ENCODE results near the gene ST7. TPM values are rescaled to one million over a fixed set of nuclear protein-coding genes. Genes with fewer than 3 reads are reported as not detected.

ST7 gene
- polyA plus RNA-seq, 1 donor (not counting 4 experiments of a cell fraction or from before 2014, with no cell fraction given), result 16.9 TPM

- dilution Hi-C loops (cut with MboI; ENCODE audit: extremely low pct_ligation_motif_present, low sequenced_read_pairs), result no loop called here
- no peak overlapping the region for H3K4me2 ChIP-seq (ENCODE audit: control insufficient read depth, extremely low read depth, insufficient read depth, low read depth, low read length)
Measured at GRCh38 chr7:117143580-117143979, 190.3 kb downstream of the ST7 start.

GRCh38 chr7:117145333-117145732, 192.0 kb downstream of the ST7 start:
- Histone ChIP-seq H3K4me3 (ENCODE audit: control insufficient read depth in 2 of 3, extremely low read depth in 1 of 3, insufficient read depth in 2 of 3, low read depth in 1 of 3, low read length in 3 of 3) (no peak overlapping the region), H3K4me1 (ENCODE audit: control insufficient read depth, extremely low read depth, insufficient read depth, low read length) (peaks cover 5% of the 10 kb centered on the region), H3K27ac (ENCODE audit: control insufficient read depth, insufficient read depth, low read length) (no peak overlapping the region), H4K20me1 (ENCODE audit: control insufficient read depth, extremely low read depth, insufficient read depth, low read length) (no peaks in the 10 kb centered on the region), H3K4me2 (ENCODE audit: control insufficient read depth, extremely low read depth, insufficient read depth, low read depth, low read length) (no peak overlapping the region), H3K9me1 (ENCODE audit: control insufficient read depth, extremely low read depth, insufficient read depth, low read length) (no peaks in the 10 kb centered on the region), H3K36me3 (ENCODE audit: control insufficient read depth in 2 of 2, extremely low read depth in 1 of 2, insufficient read depth in 2 of 2, low read length in 2 of 2) (peaks cover 0 to under 1% of the 10 kb centered on the region in 2 experiments), H3K79me2 (ENCODE audit: control insufficient read depth, insufficient read depth, low read length) (no peaks in the 10 kb centered on the region), H2AFZ (ENCODE audit: control insufficient read depth, low read length) (no peak overlapping the region), H3K9me3 (ENCODE audit: control insufficient read depth, low read depth, low read length) (no peaks in the 10 kb centered on the region), H3K9ac (ENCODE audit: control insufficient read depth, extremely low read depth, insufficient read depth, low read length) (no peak overlapping the region), H3K27me3 (ENCODE audit: control insufficient read depth, extremely low read depth, insufficient read depth, low read length) (no peaks in the 10 kb centered on the region)
- FAIRE-seq, result no peak
- no peak for TF ChIP-seq EZH2 (IDR thresholded peaks at IDR 0.05; ENCODE audit: low read length)
- TF ChIP-seq CTCF (optimal IDR thresholded peaks at IDR 0.05 in 1 of 3, IDR thresholded peaks at IDR 0.05 in 1 of 3, conservative IDR thresholded peaks at IDR 0.05 in 1 of 3; ENCODE audit: extremely low read depth in 1 of 3, insufficient read depth in 2 of 3, low read length in 3 of 3), result no peak
- dilution Hi-C loops (cut with MboI; ENCODE audit: extremely low pct_ligation_motif_present, low sequenced_read_pairs), result no loop called here
- no peak for DNase-seq (ENCODE audit: low read depth, low spot score)

More at GRCh38 chr7:117143580-117143979, 190.3 kb downstream of the ST7 start:
- no peak overlapping the region for H3K27ac ChIP-seq (ENCODE audit: control insufficient read depth, insufficient read depth, low read length)
- H3K9ac ChIP-seq (ENCODE audit: control insufficient read depth, extremely low read depth, insufficient read depth, low read length), result no peak overlapping the region
- peak; percentile 17 for DNase-seq (ENCODE audit: low read depth, low spot score)
- no peaks in the 10 kb centered on the region for H3K27me3 ChIP-seq (ENCODE audit: control insufficient read depth, extremely low read depth, insufficient read depth, low read length)
- peaks cover 5% of the 10 kb centered on the region for H3K4me1 ChIP-seq (ENCODE audit: control insufficient read depth, extremely low read depth, insufficient read depth, low read length)
- no peak for TF ChIP-seq EZH2 (IDR thresholded peaks at IDR 0.05; ENCODE audit: low read length)
- no peak for TF ChIP-seq CTCF (optimal IDR thresholded peaks at IDR 0.05 in 1 of 3, IDR thresholded peaks at IDR 0.05 in 1 of 3, conservative IDR thresholded peaks at IDR 0.05 in 1 of 3; ENCODE audit: extremely low read depth in 1 of 3, insufficient read depth in 2 of 3, low read length in 3 of 3)
- no peak for FAIRE-seq
- no peaks in the 10 kb centered on the region for H4K20me1 ChIP-seq (ENCODE audit: control insufficient read depth, extremely low read depth, insufficient read depth, low read length)
- H2AFZ ChIP-seq (ENCODE audit: control insufficient read depth, low read length), result no peak overlapping the region
- H3K36me3 ChIP-seq (ENCODE audit: control insufficient read depth in 2 of 2, extremely low read depth in 1 of 2, insufficient read depth in 2 of 2, low read length in 2 of 2), result peaks cover 0 to 4% of the 10 kb centered on the region in 2 experiments
- H3K79me2 ChIP-seq (ENCODE audit: control insufficient read depth, insufficient read depth, low read length), result no peaks in the 10 kb centered on the region
- no peak overlapping the region for H3K4me3 ChIP-seq (ENCODE audit: control insufficient read depth in 2 of 3, extremely low read depth in 1 of 3, insufficient read depth in 2 of 3, low read depth in 1 of 3, low read length in 3 of 3)
- no peaks in the 10 kb centered on the region for H3K9me1 ChIP-seq (ENCODE audit: control insufficient read depth, extremely low read depth, insufficient read depth, low read length)
- H3K9me3 ChIP-seq (ENCODE audit: control insufficient read depth, low read depth, low read length), result no peaks in the 10 kb centered on the region
